Measurements from ENCODE around the gene RPS3.

DNA sequence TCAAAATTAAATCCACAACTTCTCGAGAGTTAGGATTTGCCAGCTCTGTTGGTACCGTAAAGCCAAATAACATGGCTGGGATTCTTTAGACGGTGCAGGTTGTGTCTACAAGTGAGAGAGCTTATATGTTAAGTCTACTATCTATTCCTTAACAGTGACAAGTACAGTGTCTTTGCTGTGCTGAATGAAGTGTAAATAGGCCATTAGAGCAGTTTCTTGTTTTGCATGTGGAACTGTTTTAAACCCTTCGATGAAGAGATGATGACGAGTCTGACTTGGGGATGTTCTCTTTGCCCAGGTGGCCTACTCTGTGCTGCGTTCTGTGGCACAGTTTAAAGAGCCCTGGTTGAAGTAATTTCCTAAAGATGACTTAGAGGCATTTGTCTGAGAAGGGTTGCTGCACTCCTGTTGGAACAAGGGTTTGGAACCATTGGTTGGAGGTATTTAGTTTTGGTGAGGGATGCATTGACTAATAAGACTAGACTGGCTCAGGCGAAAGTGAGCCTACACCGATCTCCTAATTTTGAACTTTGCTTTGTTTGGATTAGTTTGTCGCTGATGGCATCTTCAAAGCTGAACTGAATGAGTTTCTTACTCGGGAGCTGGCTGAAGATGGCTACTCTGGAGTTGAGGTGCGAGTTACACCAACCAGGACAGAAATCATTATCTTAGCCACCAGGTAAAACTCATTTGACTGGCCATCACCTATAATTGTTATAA, 988 bp downstream of the RPS3 start:
- TF ChIP-seq SP1 (IDR thresholded peaks at IDR 0.05) = no peak
- TF ChIP-seq HDGF (IDR thresholded peaks at IDR 0.05; ENCODE audit: borderline replicate concordance) = no peak
- TF ChIP-seq FOXA1 (IDR thresholded peaks at IDR 0.05) = no peak
- TF ChIP-seq, protein P1, sequence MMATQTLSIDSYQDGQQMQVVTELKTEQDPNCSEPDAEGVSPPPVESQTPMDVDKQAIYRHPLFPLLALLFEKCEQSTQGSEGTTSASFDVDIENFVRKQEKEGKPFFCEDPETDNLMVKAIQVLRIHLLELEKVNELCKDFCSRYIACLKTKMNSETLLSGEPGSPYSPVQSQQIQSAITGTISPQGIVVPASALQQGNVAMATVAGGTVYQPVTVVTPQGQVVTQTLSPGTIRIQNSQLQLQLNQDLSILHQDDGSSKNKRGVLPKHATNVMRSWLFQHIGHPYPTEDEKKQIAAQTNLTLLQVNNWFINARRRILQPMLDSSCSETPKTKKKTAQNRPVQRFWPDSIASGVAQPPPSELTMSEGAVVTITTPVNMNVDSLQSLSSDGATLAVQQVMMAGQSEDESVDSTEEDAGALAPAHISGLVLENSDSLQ (IDR thresholded peaks at IDR 0.05) = no peak
- no peak for TF ChIP-seq BHLHE40 (IDR thresholded peaks at IDR 0.05; ENCODE audit: borderline replicate concordance)
- TF ChIP-seq L3MBTL2 (conservative IDR thresholded peaks at IDR 0.05) = no peak
- no peak for TF ChIP-seq ZNF384 (IDR thresholded peaks at IDR 0.05)
- TF ChIP-seq ELF4 (IDR thresholded peaks at IDR 0.05) = no peak
- no peak for TF ChIP-seq LEF1 (IDR thresholded peaks at IDR 0.05; ENCODE audit: borderline replicate concordance)
- TF ChIP-seq SUZ12 (IDR thresholded peaks at IDR 0.05) = no peak

Data from HEK293T (cell line).